HuH-7.5 (cell line): ENCODE measurements around the gene CLDN8.

ENCODE experiments used
- DNase-seq: peaks from one replicate; pipeline ENCODE4 v3.0.0; 2011; ENCODE audit warnings: low spot score

CLDN8 gene

GRCh38 chr21:30206551-30207251 is 9.2 kb downstream of the CLDN8 start:
- no peak for DNase-seq

DNA sequence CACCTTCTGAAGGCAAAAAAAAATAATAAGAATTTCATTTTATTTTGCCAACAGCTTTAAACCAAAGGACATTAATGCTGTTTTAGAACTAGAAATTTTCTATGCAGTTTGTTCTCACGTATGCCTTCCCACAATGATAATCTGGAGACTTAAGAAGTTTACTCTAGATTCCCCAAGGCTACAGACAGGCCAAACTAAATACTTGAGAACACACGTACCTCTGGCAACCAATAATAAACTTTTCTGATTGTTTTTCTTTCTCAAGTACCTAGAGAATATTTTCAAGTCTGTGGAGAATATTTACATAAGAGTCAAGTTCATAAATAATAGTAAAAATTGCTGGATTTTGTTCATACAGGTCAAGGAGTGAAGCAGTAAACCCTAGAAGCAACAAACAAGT is 15.9 kb downstream of the CLDN8 start:
- DNase-seq = no peak

DNA sequence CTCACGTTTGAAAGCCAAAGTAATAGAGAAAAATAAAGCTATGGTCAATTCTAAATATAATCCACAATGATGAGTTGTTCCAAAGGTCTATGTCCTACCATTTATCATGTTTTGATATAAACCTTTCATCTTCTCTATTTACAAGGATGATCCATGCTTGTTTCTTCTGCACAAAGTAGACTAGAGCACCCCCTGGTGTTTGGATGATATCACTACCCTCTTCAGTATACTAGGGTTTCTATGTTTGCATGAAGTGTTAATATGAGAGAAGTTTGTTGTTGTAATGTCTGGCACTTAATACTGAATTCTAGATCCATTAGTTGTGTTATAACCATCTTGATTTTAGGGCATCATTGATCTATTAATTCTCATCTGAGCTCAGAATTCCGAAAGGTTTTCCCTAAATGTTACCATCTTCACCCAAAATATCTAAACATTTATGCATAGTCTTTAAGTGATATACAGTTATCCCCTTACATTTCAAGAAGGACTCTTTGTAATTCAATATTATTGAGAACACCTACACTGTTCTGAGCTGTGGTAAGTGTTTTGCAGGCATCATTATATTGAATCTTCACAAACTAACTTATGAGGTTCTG is 21.1 kb downstream of the CLDN8 start:
- no peak for DNase-seq

- DNase-seq = no peak
Observed at GRCh38 chr21:30193201-30193600, 22.7 kb downstream of the CLDN8 start.

- DNase-seq = no peak
Observed at GRCh38 chr21:30190554-30190953, 25.3 kb downstream of the CLDN8 start.

DNA sequence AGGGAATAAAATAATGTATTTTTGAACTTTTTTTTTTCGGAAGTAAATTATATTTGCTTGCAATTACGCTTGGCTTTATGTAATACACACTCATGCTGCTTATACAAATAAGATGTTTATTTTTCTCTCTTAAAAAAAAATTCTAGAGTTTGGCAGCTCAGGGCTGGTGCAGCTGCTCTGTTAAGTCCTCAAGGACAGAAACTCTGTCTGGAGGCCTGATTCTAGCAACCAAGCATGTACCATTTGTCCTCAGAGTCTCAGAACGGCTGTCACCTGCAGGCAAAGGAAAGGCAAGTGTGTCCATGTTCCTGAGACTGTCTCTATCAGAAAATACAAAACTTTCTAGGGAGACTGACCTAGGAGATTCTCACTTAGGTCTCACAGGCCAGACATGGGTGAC is 26.1 kb downstream of the CLDN8 start:
- DNase-seq = no peak

DNA sequence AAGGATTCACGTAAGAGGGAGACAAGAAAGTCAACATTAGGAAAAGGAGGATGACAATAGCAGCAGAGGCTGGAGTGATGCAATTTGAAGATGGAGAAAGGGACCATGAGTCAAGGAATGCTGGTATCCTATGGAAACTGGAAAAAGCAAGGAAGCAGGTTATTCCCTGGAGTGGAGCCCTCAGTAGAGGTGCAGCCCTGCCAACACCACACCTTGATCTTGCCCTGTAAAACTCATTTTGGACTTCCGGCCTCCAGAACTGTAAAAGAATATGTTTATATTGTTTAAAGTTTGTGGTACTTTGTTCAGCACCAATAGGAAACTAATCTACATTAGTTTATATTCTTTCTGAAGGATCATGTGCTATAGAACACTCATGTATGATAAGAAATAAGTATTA is 29.7 kb downstream of the CLDN8 start:
- no peak for DNase-seq

GRCh38 chr21:30168086-30168485 is 47.8 kb downstream of the CLDN8 start:
- DNase-seq = no peak

GRCh38 chr21:30166705-30167104 is 49.2 kb downstream of the CLDN8 start, which contains the start of gene CLDN17:
TSS of gene CLDN17 (minus strand) at chr21:30166805. CDS start at chr21:30166617, 188 bp downstream.
- DNase-seq = no peak

DNA sequence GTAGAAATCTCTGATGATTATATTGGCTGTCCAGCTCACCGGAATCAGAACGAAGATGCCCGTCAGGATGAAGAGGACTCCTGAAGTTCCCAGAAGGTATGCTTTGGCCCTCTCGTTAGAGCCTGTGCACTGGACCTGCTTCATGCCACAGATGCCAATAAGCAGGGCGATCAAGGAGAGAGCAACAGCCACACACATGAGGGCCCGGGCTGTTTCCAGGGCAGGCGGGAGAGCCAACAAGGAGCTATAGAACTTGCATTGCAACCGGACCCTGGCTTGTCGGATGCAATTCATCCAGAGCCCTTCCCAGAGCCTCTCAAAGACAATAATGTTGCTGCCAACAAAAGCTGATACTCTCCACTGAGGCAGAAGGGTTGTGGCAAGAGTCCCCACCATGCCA is 49.7 kb downstream of the CLDN8 start:
- no peak for DNase-seq

GRCh38 chr21:30164796-30165195 is 51.1 kb downstream of the CLDN8 start:
- DNase-seq = no peak
